Mesothelial cell of epicardium (in vitro differentiated cells): ENCODE results near the gene ZNF428. TPM values are rescaled to one million over a fixed set of nuclear protein-coding genes. Genes with fewer than 3 reads are reported as not detected.

ENCODE experiments used
- DNase-seq, 2 experiments: peaks; one replicate each; pipeline ENCODE4 v3.0.0; 2021; ENCODE audit warnings: low spot score in 2 of 2; ENCODE audit not compliant: unreplicated experiment in 2 of 2
- H3K27ac Mint-ChIP-seq: 2 replicates; pipeline ENCODE4 v1.8.0; 2021; ENCODE audit warnings: mixed read lengths
- H3K27me3 Mint-ChIP-seq: 2 replicates; pipeline ENCODE4 v1.8.0; 2021; ENCODE audit warnings: low read depth, mixed read lengths
- H3K36me3 Mint-ChIP-seq: 2 replicates; pipeline ENCODE4 v1.8.0; 2021; ENCODE audit warnings: mixed read lengths
- H3K4me1 Mint-ChIP-seq: 2 replicates; pipeline ENCODE4 v1.8.0; 2021; ENCODE audit warnings: mixed read lengths
- H3K4me3 Mint-ChIP-seq: 2 replicates; pipeline ENCODE4 v1.8.0; 2021; ENCODE audit warnings: mild to moderate bottlenecking, moderate library complexity, mixed read lengths
- H3K9me3 Mint-ChIP-seq: 2 replicates; pipeline ENCODE4 v1.8.0; 2021; ENCODE audit warnings: mixed read lengths
- total RNA-seq: library from RNA; stranded (reverse); gene quantifications from 3 replicates; pipeline ENCODE4 v1.2.1, GENCODE V29; 2021
- TF ChIP-seq, protein P1 (sequence below): fragments of 200-600 bp; sonication (generic); IDR thresholded peaks from one replicate; pipeline ENCODE4 v1.5.0; 2021; ENCODE audit warnings: antibody characterized with exemption; ENCODE audit not compliant: unreplicated experiment

The ZNF428 gene
- total RNA-seq, 1 donor from 2014 or later, result 96.2 TPM

DNA sequence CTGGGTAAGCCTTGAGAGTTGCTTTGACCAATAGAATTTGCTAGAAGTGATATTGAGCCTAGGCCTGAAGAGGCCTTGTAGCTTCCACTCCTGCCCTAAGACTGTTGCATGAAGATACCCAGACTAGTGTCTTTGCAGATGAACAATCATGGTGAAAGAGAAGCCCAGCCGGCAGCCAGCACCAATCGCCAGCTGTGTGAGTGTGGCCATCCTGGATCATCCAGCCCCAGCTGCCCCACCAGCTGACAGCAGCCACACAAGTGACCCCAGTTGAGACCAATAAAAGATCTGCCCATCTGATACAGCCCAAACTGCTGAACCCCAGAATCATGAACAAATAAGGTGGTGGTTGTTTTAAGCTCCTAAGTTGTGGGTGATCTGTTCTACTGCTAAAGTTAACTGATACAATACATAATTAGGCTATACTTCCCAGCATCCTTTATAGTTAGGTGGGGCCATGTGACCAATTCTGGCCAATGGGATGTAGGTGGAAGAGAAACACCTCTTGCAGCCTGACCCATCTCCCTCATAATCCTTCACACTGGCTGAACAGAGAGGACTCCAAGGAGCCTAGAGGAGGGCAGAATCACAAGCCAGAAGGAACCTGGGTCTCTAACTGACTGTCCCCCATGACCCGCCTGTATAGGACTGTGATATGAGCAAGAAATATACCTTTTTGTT is 9.4 kb upstream of the ZNF428 start:
- Mint-ChIP-seq H3K9me3 (no peaks in the 10 kb centered on the region), H3K27me3 (no peaks in the 10 kb centered on the region), H3K27ac (no peak overlapping the region), H3K36me3 (peaks cover 20% of the 10 kb centered on the region), H3K4me1 (no peaks in the 10 kb centered on the region), H3K4me3 (no peak overlapping the region)
- DNase-seq, result no peak
- TF ChIP-seq, protein P1, sequence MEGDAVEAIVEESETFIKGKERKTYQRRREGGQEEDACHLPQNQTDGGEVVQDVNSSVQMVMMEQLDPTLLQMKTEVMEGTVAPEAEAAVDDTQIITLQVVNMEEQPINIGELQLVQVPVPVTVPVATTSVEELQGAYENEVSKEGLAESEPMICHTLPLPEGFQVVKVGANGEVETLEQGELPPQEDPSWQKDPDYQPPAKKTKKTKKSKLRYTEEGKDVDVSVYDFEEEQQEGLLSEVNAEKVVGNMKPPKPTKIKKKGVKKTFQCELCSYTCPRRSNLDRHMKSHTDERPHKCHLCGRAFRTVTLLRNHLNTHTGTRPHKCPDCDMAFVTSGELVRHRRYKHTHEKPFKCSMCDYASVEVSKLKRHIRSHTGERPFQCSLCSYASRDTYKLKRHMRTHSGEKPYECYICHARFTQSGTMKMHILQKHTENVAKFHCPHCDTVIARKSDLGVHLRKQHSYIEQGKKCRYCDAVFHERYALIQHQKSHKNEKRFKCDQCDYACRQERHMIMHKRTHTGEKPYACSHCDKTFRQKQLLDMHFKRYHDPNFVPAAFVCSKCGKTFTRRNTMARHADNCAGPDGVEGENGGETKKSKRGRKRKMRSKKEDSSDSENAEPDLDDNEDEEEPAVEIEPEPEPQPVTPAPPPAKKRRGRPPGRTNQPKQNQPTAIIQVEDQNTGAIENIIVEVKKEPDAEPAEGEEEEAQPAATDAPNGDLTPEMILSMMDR, result no peak

DNA sequence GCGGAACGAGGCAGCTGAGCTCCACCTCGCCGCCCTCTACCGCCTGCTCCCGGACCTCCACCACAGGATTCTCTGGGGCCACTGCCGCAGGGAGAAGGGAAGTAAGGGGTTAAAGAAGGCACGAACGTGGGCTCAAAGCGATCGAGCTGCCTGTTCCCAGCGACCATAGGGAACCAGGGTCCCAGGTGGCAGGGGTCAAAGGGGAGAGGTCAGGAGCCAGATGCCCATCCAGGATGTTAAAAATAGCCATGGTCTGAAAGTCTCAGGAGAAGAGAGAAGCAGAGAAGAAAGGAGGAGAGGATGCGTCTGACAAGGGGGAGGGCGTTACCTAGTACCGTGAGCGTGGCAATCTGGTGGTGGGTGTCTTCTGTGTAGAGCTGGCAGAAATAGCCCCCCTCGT is 7.4 kb upstream of the ZNF428 start:
- Mint-ChIP-seq H3K27me3 (no peaks in the 10 kb centered on the region), H3K4me1 (no peaks in the 10 kb centered on the region), H3K27ac (no peak overlapping the region), H3K36me3 (peaks cover 22% of the 10 kb centered on the region), H3K4me3 (no peak overlapping the region), H3K9me3 (no peaks in the 10 kb centered on the region)
- TF ChIP-seq, protein P1, result no peak
- no peak for DNase-seq

DNA sequence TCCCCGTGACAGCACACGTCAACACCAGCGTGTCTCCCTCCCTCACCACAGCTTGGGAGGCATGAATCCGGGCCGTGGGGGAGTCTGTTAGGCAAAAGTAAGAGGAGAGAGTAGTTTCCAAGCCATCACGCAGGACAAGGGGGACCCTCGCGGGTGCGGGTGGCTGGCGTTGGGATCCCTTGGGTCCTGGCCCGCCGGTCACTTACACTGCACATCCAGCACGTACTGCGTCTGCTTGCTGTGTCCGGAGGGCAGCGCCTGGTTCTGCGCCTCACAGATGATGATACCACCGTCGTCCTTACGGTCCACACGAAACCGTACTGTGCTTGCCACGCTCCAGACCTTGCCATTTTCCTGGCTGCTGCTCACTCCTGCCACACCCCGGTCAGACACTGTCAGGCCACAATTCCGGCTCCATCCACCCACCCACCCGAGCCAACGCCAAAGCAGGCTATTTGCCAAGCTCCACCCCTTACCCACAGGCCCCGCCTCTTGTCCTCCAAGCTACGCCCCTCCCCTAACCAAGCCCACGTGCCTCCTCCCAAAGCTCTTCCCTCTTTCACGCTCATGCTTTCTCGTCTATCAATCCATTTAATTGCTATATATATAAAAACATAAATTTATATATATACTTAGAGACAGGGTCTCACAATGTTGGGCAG is 6.6 kb upstream of the ZNF428 start:
- H3K4me1 Mint-ChIP-seq, result no peaks in the 10 kb centered on the region
- H3K27ac Mint-ChIP-seq, result no peak overlapping the region
- H3K4me3 Mint-ChIP-seq, result no peak overlapping the region
- peaks cover 26% of the 10 kb centered on the region for H3K36me3 Mint-ChIP-seq
- no peaks in the 10 kb centered on the region for H3K27me3 Mint-ChIP-seq
- DNase-seq, result no peak
- TF ChIP-seq, protein P1, result no peak
- no peaks in the 10 kb centered on the region for H3K9me3 Mint-ChIP-seq

DNA sequence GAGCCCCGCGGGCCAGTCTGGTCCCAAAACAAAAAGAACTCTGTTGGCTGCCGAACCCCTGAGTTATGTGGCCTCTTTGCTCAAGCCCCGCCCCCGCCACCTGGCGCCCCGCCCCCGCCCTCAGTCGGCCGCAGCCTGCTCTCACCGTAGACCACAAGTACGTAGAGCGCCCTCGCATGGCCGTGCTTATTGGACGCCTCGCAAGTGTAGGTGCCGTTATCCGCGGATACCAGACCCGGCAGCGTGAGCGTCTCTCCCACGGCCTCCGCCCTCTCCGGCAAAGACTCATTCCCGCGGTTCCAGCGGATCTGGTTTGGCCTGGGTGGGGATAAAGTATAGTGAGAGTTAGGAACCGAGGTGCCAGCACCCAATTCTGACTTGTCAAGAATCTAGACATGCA is 5.5 kb upstream of the ZNF428 start:
- no peak overlapping the region for H3K27ac Mint-ChIP-seq
- H3K9me3 Mint-ChIP-seq, result no peaks in the 10 kb centered on the region
- H3K4me1 Mint-ChIP-seq, result peaks cover 9% of the 10 kb centered on the region
- TF ChIP-seq, protein P1, result no peak
- peaks cover 26% of the 10 kb centered on the region for H3K36me3 Mint-ChIP-seq
- no peaks in the 10 kb centered on the region for H3K27me3 Mint-ChIP-seq
- DNase-seq, result no peak
- no peak overlapping the region for H3K4me3 Mint-ChIP-seq

DNA sequence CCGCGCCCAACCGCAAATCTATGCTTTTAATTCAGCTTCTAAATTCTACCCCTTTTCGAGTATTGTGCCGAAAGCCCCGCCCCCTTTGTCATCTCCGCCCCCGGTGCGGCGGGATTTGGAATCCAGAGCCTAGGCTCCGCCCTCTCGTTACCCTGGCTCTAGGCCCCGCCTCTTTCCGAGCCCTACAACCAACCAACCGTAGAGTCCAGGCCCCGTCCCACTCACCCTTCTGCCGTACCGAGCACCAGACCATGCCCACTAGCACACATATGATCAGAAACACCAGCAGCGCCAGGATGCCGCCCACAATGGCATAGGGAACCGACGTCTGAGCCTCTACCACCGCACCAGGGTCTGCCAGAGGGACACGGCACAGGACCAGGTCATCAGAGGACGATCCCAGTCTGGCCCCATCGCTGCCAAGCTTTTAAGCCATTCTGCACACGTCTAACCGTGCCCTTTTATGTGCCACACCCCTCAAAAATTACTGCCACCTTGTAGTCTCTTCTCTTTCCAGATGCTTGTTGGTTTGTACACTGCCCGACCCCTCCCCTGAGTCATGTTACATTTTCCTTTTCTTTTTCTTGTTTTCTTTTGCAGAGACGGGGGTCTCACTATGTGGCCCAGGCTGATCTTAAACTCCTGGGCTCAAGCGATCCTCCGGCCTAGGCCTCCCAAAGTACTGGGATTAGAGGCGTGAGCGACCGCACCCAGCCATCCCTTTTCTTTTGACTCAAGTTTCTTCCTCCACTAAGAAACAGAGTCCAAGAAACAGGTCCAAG is 4.7 kb upstream of the ZNF428 start:
- no peak overlapping the region for H3K4me3 Mint-ChIP-seq
- DNase-seq, result no peak
- peaks cover 15% of the 10 kb centered on the region for H3K4me1 Mint-ChIP-seq
- TF ChIP-seq, protein P1, result no peak
- H3K36me3 Mint-ChIP-seq, result peaks cover 26% of the 10 kb centered on the region
- no peak overlapping the region for H3K27ac Mint-ChIP-seq
- no peaks in the 10 kb centered on the region for H3K27me3 Mint-ChIP-seq
- H3K9me3 Mint-ChIP-seq, result no peaks in the 10 kb centered on the region
